Measurements from ENCODE around the gene TNF. TPM values are rescaled to one million over a fixed set of nuclear protein-coding genes. Genes with fewer than 3 reads are reported as not detected.

The TNF gene
- total RNA-seq, 1 experiment from 2014 or later = 0.17 TPM

GRCh38 chr6:31544676-31545075 lies 30.7 kb upstream of the TNF start:
- DNase-seq (ENCODE audit: low spot score) = no peak
- no TSS peak for BruUV-seq (replicated peaks)
- H3K9me3 ChIP-seq (ENCODE audit: low read depth, low read length, poor library complexity, severe bottlenecking) = no peaks in the 10 kb centered on the region
- intact Hi-C loops (cut with micrococcal nuclease; ENCODE audit: unreplicated experiment) = loop anchor here (5.0 to 10.0 kb wide), 5 partner anchors 47 to 350 kb away; partner anchors contain the start of genes APOM, BAG6, CLIC1 and EHMT2
- ChIA-PET POLR2A (ENCODE audit: low non-redundant PET) (no interaction called here), CTCF (interaction anchor here (3.9 kb wide), 1 partner anchor 54 kb away, joined by 31 read pairs; no protein-coding TSS in a partner anchor)
- no peak for TF ChIP-seq CTCF (conservative IDR thresholded peaks at IDR 0.05; ENCODE audit: low read depth, low read length)
- TF ChIP-seq EZH2 (IDR thresholded peaks at IDR 0.05; ENCODE audit: borderline replicate concordance, low read depth, low read length, poor library complexity, severe bottlenecking) = no peak
- H3K4me3 ChIP-seq (ENCODE audit: low read depth, low read length, poor library complexity, severe bottlenecking) = no peak overlapping the region
- H3K36me3 ChIP-seq (ENCODE audit: insufficient read depth, low read length, poor library complexity, severe bottlenecking) = peaks cover 11% of the 10 kb centered on the region
- H3K4me1 ChIP-seq (ENCODE audit: insufficient read depth, low read length, poor library complexity, severe bottlenecking) = peaks cover 19% of the 10 kb centered on the region
- no peaks in the 10 kb centered on the region for H3K27me3 ChIP-seq (replicated peaks; ENCODE audit: insufficient read depth, low read depth, low read length, poor library complexity)
- H3K27ac ChIP-seq (ENCODE audit: low read depth, low read length, poor library complexity, severe bottlenecking) = no peak overlapping the region

DNA sequence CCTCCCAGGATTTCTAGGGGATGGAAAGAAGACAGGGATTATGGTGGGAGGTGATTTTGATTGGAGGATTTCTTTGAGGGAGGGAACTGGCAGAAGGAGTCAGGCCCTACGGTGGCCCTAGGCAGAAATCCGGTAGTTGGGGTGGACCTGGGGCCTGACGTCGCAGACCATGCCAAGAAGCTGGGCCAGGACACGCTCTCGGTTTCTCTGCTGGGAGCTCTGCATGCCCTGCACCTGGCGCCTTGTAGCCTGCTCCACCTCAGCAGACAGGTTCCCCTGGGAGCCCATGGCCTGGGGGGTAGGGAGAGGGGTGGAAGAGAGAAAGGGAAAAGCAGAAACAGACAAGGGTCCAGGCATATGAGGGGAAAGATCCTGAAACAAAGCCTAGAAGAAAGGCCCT lies 30.1 kb upstream of the TNF start:
- H3K4me3 ChIP-seq (ENCODE audit: low read depth, low read length, poor library complexity, severe bottlenecking) = no peak overlapping the region
- peaks cover 13% of the 10 kb centered on the region for H3K4me1 ChIP-seq (ENCODE audit: insufficient read depth, low read length, poor library complexity, severe bottlenecking)
- intact Hi-C loops (cut with micrococcal nuclease; ENCODE audit: unreplicated experiment) = loop anchor here (10.0 kb wide), 3 partner anchors 110 to 350 kb away; partner anchors contain the start of genes APOM, BAG6, CLIC1 and EHMT2
- POLR2A ChIA-PET (ENCODE audit: low non-redundant PET) = no interaction called here
- DNase-seq (ENCODE audit: low spot score) = no peak
- H3K36me3 ChIP-seq (ENCODE audit: insufficient read depth, low read length, poor library complexity, severe bottlenecking) = peaks cover 7% of the 10 kb centered on the region
- no TSS peak for BruUV-seq (replicated peaks)
- CTCF ChIA-PET = interaction anchor here (3.9 kb wide), 1 partner anchor 53 kb away, joined by 31 read pairs; no protein-coding TSS in a partner anchor
- H3K9me3 ChIP-seq (ENCODE audit: low read depth, low read length, poor library complexity, severe bottlenecking) = no peaks in the 10 kb centered on the region
- no peak overlapping the region for H3K27ac ChIP-seq (ENCODE audit: low read depth, low read length, poor library complexity, severe bottlenecking)
- H3K27me3 ChIP-seq (replicated peaks; ENCODE audit: insufficient read depth, low read depth, low read length, poor library complexity) = no peaks in the 10 kb centered on the region
- TF ChIP-seq EZH2 (IDR thresholded peaks at IDR 0.05; ENCODE audit: borderline replicate concordance, low read depth, low read length, poor library complexity, severe bottlenecking) = no peak
- TF ChIP-seq CTCF (conservative IDR thresholded peaks at IDR 0.05; ENCODE audit: low read depth, low read length) = no peak

GRCh38 chr6:31546339-31546957 lies 28.9 kb upstream of the TNF start, which contains the start of gene ATP6V1G2:
ATP6V1G2 (minus strand) TSS chr6:31546608; CDS start chr6:31546559, 49 bp downstream.
- DNase-seq (ENCODE audit: low spot score) = peak; percentile 96
- POLR2A ChIA-PET (ENCODE audit: low non-redundant PET) = interaction anchor here (0.5 kb wide), 1 partner anchor 135 kb away, joined by 3 read pairs; no protein-coding TSS in a partner anchor
- no TSS peak for BruUV-seq (replicated peaks)

More at GRCh38 chr6:31546339-31546957, 28.9 kb upstream of the TNF start, which contains the start of gene ATP6V1G2:
- CTCF ChIA-PET = interaction anchor here (0.6 to 3.9 kb wide), 4 partner anchors 17 to 550 kb away, joined by 3 to 31 read pairs (median 8); partner anchors contain the start of gene MCCD1
- intact Hi-C loops (cut with micrococcal nuclease; ENCODE audit: unreplicated experiment) = loop anchor here (1.0 to 10.0 kb wide), 4 partner anchors 52 to 348 kb away; partner anchors contain the start of genes APOM, BAG6, CLIC1 and EHMT2
- Histone ChIP-seq H3K9me3 (ENCODE audit: low read depth, low read length, poor library complexity, severe bottlenecking) (no peaks in the 10 kb centered on the region), H3K27ac (ENCODE audit: low read depth, low read length, poor library complexity, severe bottlenecking) (peak within 1 kb of the TSS; percentile 71), H3K4me1 (ENCODE audit: insufficient read depth, low read length, poor library complexity, severe bottlenecking) (peaks cover 11% of the 10 kb centered on the region), H3K4me3 (ENCODE audit: low read depth, low read length, poor library complexity, severe bottlenecking) (peak within 1 kb of the TSS; percentile 47), H3K27me3 (replicated peaks; ENCODE audit: insufficient read depth, low read depth, low read length, poor library complexity) (no peaks in the 10 kb centered on the region), H3K36me3 (ENCODE audit: insufficient read depth, low read length, poor library complexity, severe bottlenecking) (peaks cover 4% of the 10 kb centered on the region)
- peak; percentile 99 for TF ChIP-seq CTCF (conservative IDR thresholded peaks at IDR 0.05; ENCODE audit: low read depth, low read length)
- TF ChIP-seq EZH2 (IDR thresholded peaks at IDR 0.05; ENCODE audit: borderline replicate concordance, low read depth, low read length, poor library complexity, severe bottlenecking) = no peak

All from A673 (cell line).